IMR-90 (cell line): Measurements from ENCODE around the gene CDIP1. TPM values are rescaled to one million over a fixed set of nuclear protein-coding genes. Genes with fewer than 3 reads are reported as not detected.

ENCODE experiments used
- ATAC-seq: fragments of 200-7000 bp; cut with Tn5 transposase; 2 replicates; pipeline ENCODE4 v1.9.1; 2020; ENCODE audit warnings: low read depth, mild to moderate bottlenecking, moderate library complexity
- BruUV-seq: library from RNA; stranded (reverse); fragments of 400-500 nt; replicated peaks from 2 replicates; lab custom pipeline; 2021; lab: Mats Ljungman, UMichigan
- CTCF ChIA-PET: fragments of 300-600 bp; formaldehyde crosslinking; extraction: SDS; loops from one replicate; lab custom pipeline; 2021; ENCODE audit warnings: antibody characterized with exemption; lab: Yijun Ruan, JAX
- POLR2A ChIA-PET: fragments of 300-600 bp; sonication (Branson Sonifier 250); formaldehyde crosslinking; loops from one replicate; lab custom pipeline; 2022; ENCODE audit warnings: antibody characterized with exemption; ENCODE audit not compliant: unreplicated experiment; lab: Charles Lee
- DNase-seq: peaks from one replicate; pipeline ENCODE4 v3.0.0; 2013
- H2AFZ ChIP-seq: replicated peaks from 2 replicates; pipeline ENCODE3; 2013; ENCODE audit warnings: low read length, mild to moderate bottlenecking; ENCODE audit not compliant: poor library complexity
- H2AK5ac ChIP-seq: 2 replicates; pipeline ENCODE4 v1.6.1; 2013; ENCODE audit warnings: low read depth, low read length, inconsistent platforms
- H2AK9ac ChIP-seq: replicated peaks from 2 replicates; pipeline ENCODE3; 2013; ENCODE audit warnings: mild to moderate bottlenecking, low read depth, low read length, moderate library complexity; ENCODE audit not compliant: poor library complexity
- H2BK120ac ChIP-seq: 2 replicates; pipeline ENCODE4 v1.6.1; 2013; ENCODE audit warnings: low read depth, low read length, inconsistent platforms
- H2BK15ac ChIP-seq: 3 replicates; pipeline ENCODE4 v1.6.1; 2013; ENCODE audit warnings: low read depth, low read length, inconsistent platforms
- H2BK20ac ChIP-seq: 2 replicates; pipeline ENCODE4 v1.6.1; 2013; ENCODE audit warnings: low read depth, mild to moderate bottlenecking, inconsistent platforms, low read length, moderate library complexity
- H2BK5ac ChIP-seq: 2 replicates; pipeline ENCODE4 v1.6.1; 2013; ENCODE audit warnings: mild to moderate bottlenecking, low read depth, low read length, inconsistent platforms; ENCODE audit not compliant: poor library complexity, severe bottlenecking
- H3K14ac ChIP-seq: replicated peaks from 2 replicates; pipeline ENCODE4 v1.6.1; 2013; ENCODE audit warnings: low read depth, low read length, inconsistent platforms
- H3K18ac ChIP-seq: 2 replicates; pipeline ENCODE4 v1.6.1; 2013; ENCODE audit warnings: low read depth, low read length, control low read depth
- H3K23ac ChIP-seq: 2 replicates; pipeline ENCODE4 v1.6.1; 2013; ENCODE audit warnings: low read depth, low read length, inconsistent platforms
- H3K27ac ChIP-seq: 2 replicates; pipeline ENCODE4 v1.5.1; 2013; ENCODE audit warnings: mild to moderate bottlenecking, control low read depth, low read length; ENCODE audit not compliant: insufficient read depth
- H3K27me3 ChIP-seq: 2 replicates; pipeline ENCODE4 v1.6.1; 2013; ENCODE audit warnings: low read length; ENCODE audit not compliant: control insufficient read depth, insufficient read depth
- H3K36me3 ChIP-seq: 2 replicates; pipeline ENCODE4 v1.6.1; 2013; ENCODE audit warnings: low read length, mixed read lengths; ENCODE audit not compliant: control insufficient read depth, insufficient read depth
- H3K4ac ChIP-seq: 2 replicates; pipeline ENCODE4 v1.6.1; 2013; ENCODE audit warnings: low read depth, low read length, inconsistent platforms
- H3K4me1 ChIP-seq: 2 replicates; pipeline ENCODE4 v1.6.1; 2013; ENCODE audit warnings: low read length, mixed read lengths; ENCODE audit not compliant: control insufficient read depth, insufficient read depth
- H3K4me2 ChIP-seq: 2 replicates; pipeline ENCODE4 v1.6.1; 2013; ENCODE audit warnings: low read depth, mild to moderate bottlenecking, control low read depth, low read length, moderate library complexity
- H3K4me3 ChIP-seq: 2 replicates; pipeline ENCODE4 v1.5.1; 2013; ENCODE audit warnings: low read depth, mild to moderate bottlenecking, control low read depth, low read length, moderate library complexity; ENCODE audit not compliant: insufficient read depth
- H3K56ac ChIP-seq: 2 replicates; pipeline ENCODE4 v1.6.1; 2013; ENCODE audit warnings: low read length, inconsistent platforms; ENCODE audit not compliant: insufficient read depth; ENCODE audit errors: extremely low read depth
- H3K79me1 ChIP-seq, 2 experiments: 2 replicates each; pipeline ENCODE4 v1.6.1; 2013; ENCODE audit warnings: low read length in 2 of 2, inconsistent platforms in 1 of 2, low read depth in 1 of 2
- H3K9ac ChIP-seq: 2 replicates; pipeline ENCODE4 v1.6.1; 2013; ENCODE audit warnings: low read depth, low read length, control low read depth
- H3K9me1 ChIP-seq: 2 replicates; pipeline ENCODE4 v1.6.1; 2013; ENCODE audit warnings: low read length, inconsistent platforms; ENCODE audit not compliant: insufficient read depth
- H3K9me3 ChIP-seq: 2 replicates; pipeline ENCODE4 v1.6.1; 2013; ENCODE audit warnings: low read length; ENCODE audit not compliant: control insufficient read depth, insufficient read depth
- H4K20me1 ChIP-seq: 2 replicates; pipeline ENCODE4 v1.6.1; 2013; ENCODE audit warnings: low read length, inconsistent platforms; ENCODE audit not compliant: insufficient read depth
- H4K5ac ChIP-seq: 2 replicates; pipeline ENCODE4 v1.6.1; 2013; ENCODE audit warnings: mild to moderate bottlenecking, low read depth, low read length, control low read depth
- H4K8ac ChIP-seq, 2 experiments: 2 replicates each; pipeline ENCODE4 v1.6.1; 2013; ENCODE audit warnings: low read depth in 2 of 2, low read length in 2 of 2, control low read depth in 1 of 2, inconsistent platforms in 1 of 2
- H4K91ac ChIP-seq: 2 replicates; pipeline ENCODE4 v1.6.1; 2013; ENCODE audit warnings: low read depth, low read length, inconsistent platforms; ENCODE audit not compliant: insufficient read depth
- CHD1 ChIP-seq: IDR thresholded peaks from 2 replicates; pipeline ENCODE4 v1.6.1; 2012; ENCODE audit warnings: low read depth, low read length, improper control_type of control experiment
- CTCF ChIP-seq: conservative IDR thresholded peaks from 2 replicates; pipeline ENCODE4 v1.5.1; 2012; ENCODE audit warnings: mild to moderate bottlenecking, low read depth, low read length, improper control_type of control experiment
- ELK1 ChIP-seq: fragments of 150-350 bp; IDR thresholded peaks from 2 replicates; pipeline ENCODE4 v1.6.1; 2016; ENCODE audit warnings: low read depth, mild to moderate bottlenecking, low read length, moderate library complexity, borderline replicate concordance
- FOS ChIP-seq: fragments of 150-350 bp; IDR thresholded peaks from 2 replicates; pipeline ENCODE4 v1.6.1; 2016; ENCODE audit warnings: low read depth, low read length
- MAZ ChIP-seq: IDR thresholded peaks from 2 replicates; pipeline ENCODE4 v1.6.1; 2012; ENCODE audit warnings: low read depth, mild to moderate bottlenecking, low read length, improper control_type of control experiment, moderate library complexity, borderline replicate concordance
- RFX5 ChIP-seq: IDR thresholded peaks from 2 replicates; pipeline ENCODE4 v1.8.0; 2012; ENCODE audit warnings: low read depth, mild to moderate bottlenecking, low read length, moderate library complexity
- WGBS, 2 experiments: methylation state at CpG; one replicate each; pipeline versions ENCODE4 v1.1.5 to v1.1.7; 2013; ENCODE audit warnings: missing lambda C conversion rate in 2 of 2; ENCODE audit not compliant: insufficient read length in 1 of 2; ENCODE audit errors: extremely low coverage in 2 of 2; 5-methylcytosine and 5-hydroxymethylcytosine counted together
- dilution Hi-C: fragments of 300-500 bp; cut with HindIII; formaldehyde crosslinking; loops from one replicate; pipeline ENCODE4 v1.14.3; 2018; ENCODE audit warnings: low sequenced_read_pairs; ENCODE audit not compliant: unreplicated experiment
- in situ Hi-C: fragments of 300-500 bp; cut with MboI; formaldehyde crosslinking; loops from 3 replicates; pipeline ENCODE4 v1.14.3; 2019; ENCODE audit warnings: low sequenced_read_pairs, inconsistent platforms, mixed read lengths
- intact Hi-C: fragments of 100-400 bp; cut with micrococcal nuclease; formaldehyde crosslinking; loops from 2 replicates; pipeline ENCODE4 v1.10.0; 2022
- polyA plus RNA-seq, 3 experiments: library from polyadenylated mRNA; depleted of rRNA; stranded (reverse); fragments of >200 nt; gene quantifications; 2 replicates each; pipeline ENCODE4 v1.2.3, GENCODE V29; 2012; ENCODE audit warnings: low replicate concordance in 1 of 3
- total RNA-seq: library from RNA; depleted of rRNA; stranded (reverse); fragments of >200 nt; gene quantifications from 2 replicates; pipeline ENCODE4 v1.2.3, GENCODE V29; 2012

CDIP1 gene
- total and polyA plus RNA-seq, 2 of the 4 experiments (the other 2 are of a cell fraction) = 4.8 to 14.6 TPM

GRCh38 chr16:4472880-4473279 lies 65.7 kb downstream of the CDIP1 start:
- no TSS peak for BruUV-seq
- no peak for ATAC-seq
- Histone ChIP-seq H3K27me3 (no peaks in the 10 kb centered on the region), H3K4ac (no peak overlapping the region), H3K4me3 (no peak overlapping the region), H2BK15ac (no peak overlapping the region), H4K20me1 (no peaks in the 10 kb centered on the region), H2BK20ac (no peak overlapping the region), H3K4me1 (peaks cover under 1% of the 10 kb centered on the region; the same call in 1 of the 2 replicates), H3K56ac (no peak overlapping the region), H3K9ac (no peak overlapping the region), H3K36me3 (peaks cover 8% of the 10 kb centered on the region; the same call in 1 of the 2 replicates), H3K23ac (no peak overlapping the region; the same call in 1 of the 2 replicates), H3K79me1 (peaks cover 11 to 44% of the 10 kb centered on the region in 2 experiments), H2AK9ac (no peak overlapping the region), H4K91ac (no peak overlapping the region), H4K8ac (no peak overlapping the region), H2AK5ac (no peak overlapping the region), H2AFZ (no peak overlapping the region), H3K18ac (no peak overlapping the region), H2BK120ac (no peak overlapping the region), H3K14ac (no peak overlapping the region), H3K4me2 (no peak overlapping the region), H4K5ac (no peak overlapping the region), H3K9me1 (peaks cover 3% of the 10 kb centered on the region; the same call in 1 of the 2 replicates), H3K27ac (no peak overlapping the region), H2BK5ac (no peak overlapping the region), H3K9me3 (no peaks in the 10 kb centered on the region)
- ChIA-PET POLR2A (no interaction called here), CTCF (interaction anchor here (0.7 kb wide), 1 partner anchor 29 kb away, joined by 5 read pairs; no protein-coding TSS in a partner anchor)
- intact Hi-C loops = no loop called here
- TF ChIP-seq ELK1 (no peak), FOS (no peak), CTCF (no peak), RFX5 (no peak), MAZ (no peak), CHD1 (no peak)
- WGBS, 2 experiments = no CpG with 5 or more reads among the region's 4 CpGs
- in situ Hi-C loops = no loop called here
- no peak for DNase-seq
- dilution Hi-C loops = no loop called here
